Endothelial cell of coronary artery (primary cell): ENCODE results near the gene SETD2. TPM values are rescaled to one million over a fixed set of nuclear protein-coding genes. Genes with fewer than 3 reads are reported as not detected.

Experiments
- total RNA-seq: library from RNA; depleted of rRNA; stranded (reverse); fragments of >200 nt; gene quantifications from 2 replicates; pipeline ENCODE4 v1.2.3, GENCODE V29; 2014

The SETD2 gene
- 24.5 and 44.2 TPM in 2 replicates for total RNA-seq

GRCh38 chr3:47164007-47164881, at the start of gene SETD2:
Gene SETD2 (minus strand): TSS chr3:47164113. CDS start chr3:47163924, 189 bp downstream.

GRCh38 chr3:46978985-46979944, 184.6 kb downstream of the SETD2 start, which contains the start of gene NBEAL2:
Gene NBEAL2 (plus strand): TSS chr3:46979666. CDS start chr3:46979862, 196 bp downstream.

GRCh38 chr3:46976326-46977190, 187.4 kb downstream of the SETD2 start, which contains the start of gene CCDC12:
Gene CCDC12 (minus strand): TSS chr3:46976745. CDS start chr3:46976732, 13 bp downstream.

Other genes with a start within 250 kb of the SETD2 start
- 44.1 and 47.4 TPM in 2 replicates for gene CCDC12, start 187.4 kb downstream of the SETD2 start, total RNA-seq
- 32.5 and 38.6 TPM in 2 replicates for gene NBEAL2, start 184.4 kb downstream of the SETD2 start, total RNA-seq
- 3.8 and 15.0 TPM in 2 replicates for gene KIF9, start 118.7 kb upstream of the SETD2 start, total RNA-seq
- 29.1 and 32.8 TPM in 2 replicates for gene KLHL18, start 118.8 kb upstream of the SETD2 start, total RNA-seq
- gene PTPN23, start 216.9 kb upstream of the SETD2 start, total RNA-seq: 13.8 and 20.9 TPM in 2 replicates